GM23248 (cell line): ENCODE data around the gene FCN3. TPM values are rescaled to one million over a fixed set of nuclear protein-coding genes. Genes with fewer than 3 reads are reported as not detected.

Experiments
- DNase-seq: peaks from one replicate; pipeline ENCODE4 v3.0.0-alpha.2; 2015
- H2AFZ ChIP-seq: fragments of 200-600 bp; sonication (generic); 2 replicates; pipeline ENCODE4 v1.6.1; 2016; ENCODE audit warnings: antibody characterized with exemption
- H3F3A ChIP-seq: fragments of 200-600 bp; sonication (generic); 2 replicates; pipeline ENCODE4 v1.6.1; 2016; ENCODE audit warnings: mild to moderate bottlenecking, antibody characterized with exemption, mixed run types; ENCODE audit not compliant: insufficient read depth
- H3K27ac ChIP-seq: fragments of 200-600 bp; sonication (generic); 2 replicates; pipeline ENCODE4 v1.5.1; 2016; ENCODE audit warnings: mild to moderate bottlenecking
- H3K27me3 ChIP-seq: fragments of 200-600 bp; sonication (generic); replicated peaks from 2 replicates; pipeline ENCODE4 v1.6.1; 2016; ENCODE audit warnings: mild to moderate bottlenecking; ENCODE audit not compliant: insufficient read depth
- H3K36me3 ChIP-seq: fragments of 200-600 bp; sonication (generic); 2 replicates; pipeline ENCODE4 v1.6.1; 2016; ENCODE audit warnings: low read depth, mild to moderate bottlenecking
- H3K4me1 ChIP-seq: fragments of 200-600 bp; sonication (generic); 2 replicates; pipeline ENCODE4 v1.6.1; 2016; ENCODE audit warnings: mild to moderate bottlenecking; ENCODE audit not compliant: insufficient read depth
- H3K4me2 ChIP-seq: fragments of 200-600 bp; sonication (generic); one replicate; pipeline ENCODE4 v1.6.1; 2016; ENCODE audit warnings: mild to moderate bottlenecking; ENCODE audit not compliant: unreplicated experiment
- H3K4me3 ChIP-seq: fragments of 200-600 bp; sonication (generic); 2 replicates; pipeline ENCODE4 v1.5.1; 2016; ENCODE audit warnings: mild to moderate bottlenecking
- H3K79me2 ChIP-seq: fragments of 200-600 bp; sonication (generic); 2 replicates; pipeline ENCODE4 v1.6.1; 2016; ENCODE audit warnings: mild to moderate bottlenecking; ENCODE audit not compliant: insufficient read depth
- H3K9ac ChIP-seq: fragments of 200-600 bp; sonication (generic); 2 replicates; pipeline ENCODE4 v1.6.1; 2016; ENCODE audit warnings: mild to moderate bottlenecking
- H3K9me2 ChIP-seq: fragments of 200-600 bp; sonication (generic); 2 replicates; pipeline ENCODE4 v1.6.1; 2016; ENCODE audit warnings: mixed run types, mild to moderate bottlenecking, moderate library complexity; ENCODE audit not compliant: insufficient read depth
- H3K9me3 ChIP-seq: fragments of 200-600 bp; sonication (generic); one replicate; pipeline ENCODE4 v1.6.1; 2017; ENCODE audit warnings: low read depth
- H4K20me1 ChIP-seq: fragments of 200-600 bp; sonication (generic); 2 replicates; pipeline ENCODE4 v1.6.0; 2016; ENCODE audit not compliant: insufficient read depth
- EZH2 ChIP-seq: fragments of 200-600 bp; sonication (generic); IDR thresholded peaks from 2 replicates; pipeline ENCODE4 v1.6.1; 2018; ENCODE audit warnings: antibody characterized with exemption, mild to moderate bottlenecking; ENCODE audit not compliant: insufficient read depth, poor library complexity, severe bottlenecking
- EZH2phosphoT487 ChIP-seq: fragments of 200-600 bp; sonication (generic); IDR thresholded peaks from 2 replicates; pipeline ENCODE4 v1.6.1; 2018; ENCODE audit warnings: antibody characterized with exemption, moderate library complexity, mild to moderate bottlenecking, low read depth; ENCODE audit not compliant: insufficient read depth
- WGBS, 2 experiments: methylation state at CpG; one replicate each; pipeline ENCODE4 v1.1.6; 2015 to 2017; ENCODE audit warnings: low lambda C conversion rate in 2 of 2, low coverage in 1 of 2; ENCODE audit errors: missing lambda C conversion rate in 2 of 2; 5-methylcytosine and 5-hydroxymethylcytosine counted together
- in situ Hi-C: fragments of 300-500 bp; cut with MboI; formaldehyde crosslinking; loops from 2 replicates; pipeline ENCODE4 v1.15.0; 2020
- polyA plus RNA-seq: library from polyadenylated mRNA; unstranded; fragments of >200 nt; fragmentation: Nextera tagmentation; extraction: Ambion mirVana; gene quantifications from 2 replicates; pipeline ENCODE4 v1.2.1, GENCODE V29; 2016
- total RNA-seq: library from RNA; depleted of rRNA; stranded (reverse); fragments of >200 nt; shearing (Covaris generic); gene quantifications from 2 replicates; pipeline ENCODE4 v1.2.3, GENCODE V29; 2014

The FCN3 gene
- total and polyA plus RNA-seq, 2 experiments from 2014 or later: not detected

GRCh38 chr1:27332536-27333281 lies 41.9 kb downstream of the FCN3 start:
- no peak overlapping the region for H2AFZ ChIP-seq
- H3F3A ChIP-seq: no peaks in the 10 kb centered on the region
- H4K20me1 ChIP-seq: no peaks in the 10 kb centered on the region; the same call in 1 of the 2 replicates
- 60% methylated on average over 11 of the region's 11 CpGs for WGBS, 2 experiments
- no peaks in the 10 kb centered on the region for H3K27me3 ChIP-seq
- no peak overlapping the region for H3K4me3 ChIP-seq
- H3K4me2 ChIP-seq: no peak overlapping the region
- no peak for TF ChIP-seq EZH2
- no peak for TF ChIP-seq EZH2phosphoT487
- peaks cover 38% of the 10 kb centered on the region for H3K79me2 ChIP-seq
- H3K9me3 ChIP-seq: no peaks in the 10 kb centered on the region
- peak; percentile 64 for DNase-seq
- H3K9me2 ChIP-seq: no peaks in the 10 kb centered on the region
- peaks cover 9% of the 10 kb centered on the region; the same call in 1 of the 2 replicates for H3K36me3 ChIP-seq
- H3K27ac ChIP-seq: no peak overlapping the region
- no peaks in the 10 kb centered on the region for H3K4me1 ChIP-seq
- in situ Hi-C loops: no loop called here
- peak overlapping the region; percentile 14; the same call in 1 of the 2 replicates for H3K9ac ChIP-seq

GRCh38 chr1:27331922-27332321 lies 42.7 kb downstream of the FCN3 start:
- Histone ChIP-seq H3K27me3 (no peaks in the 10 kb centered on the region), H3F3A (no peaks in the 10 kb centered on the region), H3K9ac (no peak overlapping the region), H3K9me2 (no peaks in the 10 kb centered on the region), H3K79me2 (peaks cover 46% of the 10 kb centered on the region), H4K20me1 (no peaks in the 10 kb centered on the region; the same call in 1 of the 2 replicates), H3K4me2 (no peak overlapping the region), H3K4me3 (no peak overlapping the region), H3K4me1 (0 out of 2 replicates have a peak, but pooled peaks cover 5% of the 10 kb centered on the region), H3K9me3 (no peaks in the 10 kb centered on the region), H3K36me3 (peaks cover 9% of the 10 kb centered on the region; the same call in 1 of the 2 replicates), H3K27ac (no peak overlapping the region), H2AFZ (no peak overlapping the region)
- WGBS, 2 experiments: 71% methylated on average over 5 of the region's 5 CpGs
- in situ Hi-C loops: no loop called here
- TF ChIP-seq EZH2 (no peak), EZH2phosphoT487 (no peak)
- no peak for DNase-seq

GRCh38 chr1:27331426-27331825 lies 43.2 kb downstream of the FCN3 start:
- DNase-seq: no peak
- Histone ChIP-seq H3K9me2 (no peaks in the 10 kb centered on the region), H3K36me3 (peaks cover 9% of the 10 kb centered on the region; the same call in 1 of the 2 replicates), H3F3A (no peaks in the 10 kb centered on the region), H2AFZ (no peak overlapping the region), H3K9me3 (no peaks in the 10 kb centered on the region), H3K9ac (no peak overlapping the region), H3K79me2 (peaks cover 51% of the 10 kb centered on the region), H3K4me3 (no peak overlapping the region), H3K27ac (no peak overlapping the region), H3K4me1 (0 out of 2 replicates have a peak, but pooled peaks cover 7% of the 10 kb centered on the region), H4K20me1 (no peaks in the 10 kb centered on the region; the same call in 1 of the 2 replicates), H3K4me2 (no peak overlapping the region), H3K27me3 (no peaks in the 10 kb centered on the region)
- TF ChIP-seq EZH2 (no peak), EZH2phosphoT487 (no peak)
- in situ Hi-C loops: no loop called here
- WGBS, 2 experiments: 84 to 92% methylated on average over 3 of the region's 3 CpGs

GRCh38 chr1:27330786-27331185 lies 43.8 kb downstream of the FCN3 start:
- H3K4me3 ChIP-seq: no peak overlapping the region
- in situ Hi-C loops: no loop called here
- H3K27me3 ChIP-seq: no peaks in the 10 kb centered on the region
- no peak overlapping the region for H3K9ac ChIP-seq
- H3K79me2 ChIP-seq: peaks cover 57% of the 10 kb centered on the region
- H3K9me2 ChIP-seq: no peaks in the 10 kb centered on the region
- no peaks in the 10 kb centered on the region for H3K9me3 ChIP-seq
- no peak for TF ChIP-seq EZH2phosphoT487
- H4K20me1 ChIP-seq: no peaks in the 10 kb centered on the region; the same call in 1 of the 2 replicates
- H3F3A ChIP-seq: no peaks in the 10 kb centered on the region
- DNase-seq: no peak
- no peak overlapping the region for H3K27ac ChIP-seq
- H3K4me2 ChIP-seq: no peak overlapping the region
- no peak overlapping the region for H2AFZ ChIP-seq
- peaks cover 9% of the 10 kb centered on the region; the same call in 1 of the 2 replicates for H3K36me3 ChIP-seq
- H3K4me1 ChIP-seq: 0 out of 2 replicates have a peak, but pooled peaks cover 7% of the 10 kb centered on the region
- 84 to 85% methylated on average over 8 of the region's 8 CpGs for WGBS, 2 experiments
